ENCODE results near the gene KCNK15. TPM values are rescaled to one million over a fixed set of nuclear protein-coding genes. Genes with fewer than 3 reads are reported as not detected.
A peak's percentile ranks its signal among the peaks of the same experiment; 100 is the strongest.

The KCNK15 gene
- total RNA-seq, 1 experiment from 2014 or later: 3.0 TPM

GRCh38 chr20:44743080-44743701 is 2.5 kb upstream of the KCNK15 start:
- ATAC-seq: no peak
- Histone ChIP-seq H3K9ac (ENCODE audit: low read length) (no peak overlapping the region), H3K36me3 (ENCODE audit: low read depth, low read length) (no peaks in the 10 kb centered on the region), H3K9me3 (ENCODE audit: low read length) (no peaks in the 10 kb centered on the region), H2AFZ (ENCODE audit: low read length) (no peak overlapping the region), H3K27me3 (ENCODE audit: low read length) (peaks cover 3% of the 10 kb centered on the region; the same call in 1 of the 2 replicates), H3K4me3 (ENCODE audit: low read length) (no peak overlapping the region), H3K27ac (ENCODE audit: low read length) (no peak overlapping the region), H3F3A (ENCODE audit: low read length, unreplicated experiment) (no peaks in the 10 kb centered on the region), H4K20me1 (ENCODE audit: low read length) (0 out of 2 replicates have a peak, but pooled peaks cover 3% of the 10 kb centered on the region), H3K9me2 (replicated peaks; ENCODE audit: low read length) (no peaks in the 10 kb centered on the region), H3K79me2 (ENCODE audit: low read length) (no peaks in the 10 kb centered on the region), H3K4me1 (ENCODE audit: insufficient read depth, low read length) (peaks cover 26% of the 10 kb centered on the region), H3K4me2 (ENCODE audit: low read length) (no peak overlapping the region)
- no peak for DNase-seq
- no TSS peak for BruUV-seq (replicated peaks)
- ChIA-PET CTCF (no interaction called here), POLR2A (ENCODE audit: unreplicated experiment) (no interaction called here)
- TF ChIP-seq EZH2phosphoT487 (IDR thresholded peaks at IDR 0.05; ENCODE audit: borderline replicate concordance, low read length): no peak
- TF ChIP-seq CTCF (conservative IDR thresholded peaks at IDR 0.05; ENCODE audit: low read depth, low read length): no peak
- no peak for TF ChIP-seq EZH2 (IDR thresholded peaks at IDR 0.05; ENCODE audit: low read length, unreplicated experiment)
- intact Hi-C loops (cut with micrococcal nuclease): no loop called here

GRCh38 chr20:44743916-44744655 is 1.6 kb upstream of the KCNK15 start:
- intact Hi-C loops (cut with micrococcal nuclease): no loop called here
- no peak overlapping the region for H3K4me2 ChIP-seq (ENCODE audit: low read length)
- H3K27me3 ChIP-seq (ENCODE audit: low read length): peaks cover 3% of the 10 kb centered on the region; the same call in 1 of the 2 replicates
- H3K9me2 ChIP-seq (replicated peaks; ENCODE audit: low read length): no peaks in the 10 kb centered on the region
- ChIA-PET POLR2A (ENCODE audit: unreplicated experiment) (no interaction called here), CTCF (no interaction called here)
- TF ChIP-seq EZH2 (IDR thresholded peaks at IDR 0.05; ENCODE audit: low read length, unreplicated experiment) (no peak), EZH2phosphoT487 (IDR thresholded peaks at IDR 0.05; ENCODE audit: borderline replicate concordance, low read length) (no peak), CTCF (conservative IDR thresholded peaks at IDR 0.05; ENCODE audit: low read depth, low read length) (no peak)
- H3K9me3 ChIP-seq (ENCODE audit: low read length): no peaks in the 10 kb centered on the region
- 0 out of 2 replicates have a peak, but pooled peaks cover 3% of the 10 kb centered on the region for H4K20me1 ChIP-seq (ENCODE audit: low read length)
- no peaks in the 10 kb centered on the region for H3K36me3 ChIP-seq (ENCODE audit: low read depth, low read length)
- no peak overlapping the region for H3K4me3 ChIP-seq (ENCODE audit: low read length)
- H3K9ac ChIP-seq (ENCODE audit: low read length): no peak overlapping the region
- no peaks in the 10 kb centered on the region for H3F3A ChIP-seq (ENCODE audit: low read length, unreplicated experiment)
- H3K27ac ChIP-seq (ENCODE audit: low read length): no peak overlapping the region
- ATAC-seq: no peak
- no TSS peak for BruUV-seq (replicated peaks)
- no peak for DNase-seq
- H3K79me2 ChIP-seq (ENCODE audit: low read length): no peaks in the 10 kb centered on the region
- peaks cover 26% of the 10 kb centered on the region for H3K4me1 ChIP-seq (ENCODE audit: insufficient read depth, low read length)
- H2AFZ ChIP-seq (ENCODE audit: low read length): no peak overlapping the region

- no peaks in the 10 kb centered on the region for H3F3A ChIP-seq (ENCODE audit: low read length, unreplicated experiment)
- H3K36me3 ChIP-seq (ENCODE audit: low read depth, low read length): no peaks in the 10 kb centered on the region
- peak overlapping the region; percentile 92 for H3K4me2 ChIP-seq (ENCODE audit: low read length)
- peak overlapping the region; percentile 70 for H3K4me3 ChIP-seq (ENCODE audit: low read length)
- POLR2A ChIA-PET (ENCODE audit: unreplicated experiment): no interaction called here
- no peak for TF ChIP-seq CTCF (conservative IDR thresholded peaks at IDR 0.05; ENCODE audit: low read depth, low read length)
- no peak for TF ChIP-seq EZH2 (IDR thresholded peaks at IDR 0.05; ENCODE audit: low read length, unreplicated experiment)
- no peak for TF ChIP-seq EZH2phosphoT487 (IDR thresholded peaks at IDR 0.05; ENCODE audit: borderline replicate concordance, low read length)
- H3K79me2 ChIP-seq (ENCODE audit: low read length): no peaks in the 10 kb centered on the region
- ATAC-seq (peak; percentile 23), DNase-seq (no peak)
- intact Hi-C loops (cut with micrococcal nuclease): no loop called here
- H3K27ac ChIP-seq (ENCODE audit: low read length): no peak overlapping the region
- H3K9me2 ChIP-seq (replicated peaks; ENCODE audit: low read length): no peaks in the 10 kb centered on the region
- H3K4me1 ChIP-seq (ENCODE audit: insufficient read depth, low read length): peaks cover 26% of the 10 kb centered on the region
- H3K9ac ChIP-seq (ENCODE audit: low read length): no peak overlapping the region
- no peaks in the 10 kb centered on the region for H3K9me3 ChIP-seq (ENCODE audit: low read length)
- CTCF ChIA-PET: no interaction called here
- BruUV-seq (replicated peaks): TSS peak; percentile 63
- H3K27me3 ChIP-seq (ENCODE audit: low read length): peaks cover 3% of the 10 kb centered on the region; the same call in 1 of the 2 replicates
- 0 out of 2 replicates have a peak, but pooled peaks cover 3% of the 10 kb centered on the region for H4K20me1 ChIP-seq (ENCODE audit: low read length)
- H2AFZ ChIP-seq (ENCODE audit: low read length): peak overlapping the region; percentile 93
Observed at GRCh38 chr20:44745122-44745597, 505 bp upstream of the KCNK15 start.
